Measurements from ENCODE around the gene DCAF10.
"Not testable (repeated sequence)": the region's sequence is repeated elsewhere in the genome, so short reads cannot be mapped to it uniquely, and the experiment has no call there.

The DCAF10 gene

GRCh38 chr9:37800631-37801286, at the start of gene DCAF10:
Gene DCAF10 (plus strand): TSS chr9:37800797. CDS start chr9:37800867, 70 bp downstream.
- Histone ChIP-seq H3K36me3 (ENCODE audit: control insufficient read depth, insufficient read depth, low read length) (no peaks in the 10 kb centered on the region), H3K4me1 (ENCODE audit: control insufficient read depth, insufficient read depth, low read length) (peaks cover 12% of the 10 kb centered on the region), H3K9me3 (ENCODE audit: control insufficient read depth, insufficient read depth, low read length) (no peaks in the 10 kb centered on the region), H3K4me3 (ENCODE audit: low read depth, low read length) (peak within 1 kb of the TSS; percentile 92), H3K27me3 (ENCODE audit: control insufficient read depth, insufficient read depth, low read length) (peaks cover 3% of the 10 kb centered on the region), H3K9ac (ENCODE audit: low read depth, low read length) (peak within 1 kb of the TSS; percentile 89)

- H3K4me1 ChIP-seq (ENCODE audit: control insufficient read depth, insufficient read depth, low read length): peaks cover 3% of the 10 kb centered on the region
- H3K36me3 ChIP-seq (ENCODE audit: control insufficient read depth, insufficient read depth, low read length): no peaks in the 10 kb centered on the region
- no peak overlapping the region for H3K9ac ChIP-seq (ENCODE audit: low read depth, low read length)
- H3K27me3 ChIP-seq (ENCODE audit: control insufficient read depth, insufficient read depth, low read length): no peaks in the 10 kb centered on the region
- H3K4me3 ChIP-seq (ENCODE audit: low read depth, low read length): no peak overlapping the region
- H3K9me3 ChIP-seq (ENCODE audit: control insufficient read depth, insufficient read depth, low read length): peaks cover 3% of the 10 kb centered on the region
Measured at GRCh38 chr9:37751186-37751585, 49.4 kb upstream of the DCAF10 start.

- H3K9ac ChIP-seq (ENCODE audit: low read depth, low read length); H3K27me3 ChIP-seq (ENCODE audit: control insufficient read depth, insufficient read depth, low read length); H3K36me3 ChIP-seq (ENCODE audit: control insufficient read depth, insufficient read depth, low read length); H3K4me3 ChIP-seq (ENCODE audit: low read depth, low read length); H3K4me1 ChIP-seq (ENCODE audit: control insufficient read depth, insufficient read depth, low read length); H3K9me3 ChIP-seq (ENCODE audit: control insufficient read depth, insufficient read depth, low read length): not testable (repeated sequence)
Measured at GRCh38 chr9:37751704-37752103, 48.9 kb upstream of the DCAF10 start.

- not testable (repeated sequence) for H3K4me3 ChIP-seq (ENCODE audit: low read depth, low read length); H3K36me3 ChIP-seq (ENCODE audit: control insufficient read depth, insufficient read depth, low read length); H3K9ac ChIP-seq (ENCODE audit: low read depth, low read length); H3K9me3 ChIP-seq (ENCODE audit: control insufficient read depth, insufficient read depth, low read length); H3K27me3 ChIP-seq (ENCODE audit: control insufficient read depth, insufficient read depth, low read length); H3K4me1 ChIP-seq (ENCODE audit: control insufficient read depth, insufficient read depth, low read length)
Measured at GRCh38 chr9:37752112-37752511, 48.5 kb upstream of the DCAF10 start.

- H3K36me3 ChIP-seq (ENCODE audit: control insufficient read depth, insufficient read depth, low read length): no peaks in the 10 kb centered on the region
- peaks cover 3% of the 10 kb centered on the region for H3K9me3 ChIP-seq (ENCODE audit: control insufficient read depth, insufficient read depth, low read length)
- peaks cover 3% of the 10 kb centered on the region for H3K4me1 ChIP-seq (ENCODE audit: control insufficient read depth, insufficient read depth, low read length)
- H3K4me3 ChIP-seq (ENCODE audit: low read depth, low read length): peak overlapping the region; percentile 37
- H3K27me3 ChIP-seq (ENCODE audit: control insufficient read depth, insufficient read depth, low read length): no peaks in the 10 kb centered on the region
- no peak overlapping the region for H3K9ac ChIP-seq (ENCODE audit: low read depth, low read length)
Measured at GRCh38 chr9:37752642-37753488, 47.7 kb upstream of the DCAF10 start.

GRCh38 chr9:37753489-37754190, 47.0 kb upstream of the DCAF10 start, which contains the start of gene TRMT10B:
Gene TRMT10B (plus strand): TSS chr9:37753805. CDS start chr9:37761932, 8,127 bp downstream.
- peaks cover 3% of the 10 kb centered on the region for H3K9me3 ChIP-seq (ENCODE audit: control insufficient read depth, insufficient read depth, low read length)
- H3K4me1 ChIP-seq (ENCODE audit: control insufficient read depth, insufficient read depth, low read length): peaks cover 3% of the 10 kb centered on the region
- no peaks in the 10 kb centered on the region for H3K36me3 ChIP-seq (ENCODE audit: control insufficient read depth, insufficient read depth, low read length)
- peak within 1 kb of the TSS; percentile 81 for H3K9ac ChIP-seq (ENCODE audit: low read depth, low read length)
- peak within 1 kb of the TSS; percentile 95 for H3K4me3 ChIP-seq (ENCODE audit: low read depth, low read length)
- H3K27me3 ChIP-seq (ENCODE audit: control insufficient read depth, insufficient read depth, low read length): no peaks in the 10 kb centered on the region

- no peaks in the 10 kb centered on the region for H3K36me3 ChIP-seq (ENCODE audit: control insufficient read depth, insufficient read depth, low read length)
- no peaks in the 10 kb centered on the region for H3K27me3 ChIP-seq (ENCODE audit: control insufficient read depth, insufficient read depth, low read length)
- H3K9me3 ChIP-seq (ENCODE audit: control insufficient read depth, insufficient read depth, low read length): no peaks in the 10 kb centered on the region
- peaks cover 3% of the 10 kb centered on the region for H3K4me1 ChIP-seq (ENCODE audit: control insufficient read depth, insufficient read depth, low read length)
- no peak overlapping the region for H3K4me3 ChIP-seq (ENCODE audit: low read depth, low read length)
- H3K9ac ChIP-seq (ENCODE audit: low read depth, low read length): no peak overlapping the region
Measured at GRCh38 chr9:37758747-37759146, 41.9 kb upstream of the DCAF10 start.

GRCh38 chr9:37760416-37761161, 40.0 kb upstream of the DCAF10 start:
- no peaks in the 10 kb centered on the region for H3K27me3 ChIP-seq (ENCODE audit: control insufficient read depth, insufficient read depth, low read length)
- H3K9ac ChIP-seq (ENCODE audit: low read depth, low read length): no peak overlapping the region
- no peaks in the 10 kb centered on the region for H3K36me3 ChIP-seq (ENCODE audit: control insufficient read depth, insufficient read depth, low read length)
- H3K4me1 ChIP-seq (ENCODE audit: control insufficient read depth, insufficient read depth, low read length): no peaks in the 10 kb centered on the region
- H3K4me3 ChIP-seq (ENCODE audit: low read depth, low read length): no peak overlapping the region
- no peaks in the 10 kb centered on the region for H3K9me3 ChIP-seq (ENCODE audit: control insufficient read depth, insufficient read depth, low read length)

- no peaks in the 10 kb centered on the region for H3K9me3 ChIP-seq (ENCODE audit: control insufficient read depth, insufficient read depth, low read length)
- H3K4me3 ChIP-seq (ENCODE audit: low read depth, low read length): no peak overlapping the region
- H3K36me3 ChIP-seq (ENCODE audit: control insufficient read depth, insufficient read depth, low read length): no peaks in the 10 kb centered on the region
- no peak overlapping the region for H3K9ac ChIP-seq (ENCODE audit: low read depth, low read length)
- H3K27me3 ChIP-seq (ENCODE audit: control insufficient read depth, insufficient read depth, low read length): no peaks in the 10 kb centered on the region
- no peaks in the 10 kb centered on the region for H3K4me1 ChIP-seq (ENCODE audit: control insufficient read depth, insufficient read depth, low read length)
Measured at GRCh38 chr9:37761511-37761910, 39.1 kb upstream of the DCAF10 start.

GRCh38 chr9:37765263-37765662, 35.3 kb upstream of the DCAF10 start:
- not testable (repeated sequence) for H3K27me3 ChIP-seq (ENCODE audit: control insufficient read depth, insufficient read depth, low read length); H3K4me3 ChIP-seq (ENCODE audit: low read depth, low read length); H3K9me3 ChIP-seq (ENCODE audit: control insufficient read depth, insufficient read depth, low read length); H3K9ac ChIP-seq (ENCODE audit: low read depth, low read length); H3K36me3 ChIP-seq (ENCODE audit: control insufficient read depth, insufficient read depth, low read length); H3K4me1 ChIP-seq (ENCODE audit: control insufficient read depth, insufficient read depth, low read length)

GRCh38 chr9:37769306-37769705, 31.3 kb upstream of the DCAF10 start:
- H3K4me3 ChIP-seq (ENCODE audit: low read depth, low read length): no peak overlapping the region
- no peak overlapping the region for H3K9ac ChIP-seq (ENCODE audit: low read depth, low read length)
- no peaks in the 10 kb centered on the region for H3K27me3 ChIP-seq (ENCODE audit: control insufficient read depth, insufficient read depth, low read length)
- no peaks in the 10 kb centered on the region for H3K9me3 ChIP-seq (ENCODE audit: control insufficient read depth, insufficient read depth, low read length)
- no peaks in the 10 kb centered on the region for H3K4me1 ChIP-seq (ENCODE audit: control insufficient read depth, insufficient read depth, low read length)
- H3K36me3 ChIP-seq (ENCODE audit: control insufficient read depth, insufficient read depth, low read length): no peaks in the 10 kb centered on the region

Measured in iPS-15b (cell line).